Esophagus squamous epithelium (tissue), 5 donors: ENCODE data around the gene SOD1. TPM values are rescaled to one million over a fixed set of nuclear protein-coding genes. Genes with fewer than 3 reads are reported as not detected.

ENCODE experiments used
- DNase-seq: peaks from one replicate; lab custom pipeline; 2025; lab: John Stamatoyannopoulos, UW
- H3K27ac ChIP-seq, 4 donors: fragments of 200-600 bp; sonication (generic); one replicate each; pipeline ENCODE4 v1.5.1; 2016 to 2019; ENCODE audit warnings: mild to moderate bottlenecking in 1 of 4
- H3K27me3 ChIP-seq, 4 donors: fragments of 200-600 bp; sonication (generic); 1 replicate in 3 of 4; 2 replicates in 1 of 4; pipeline versions ENCODE4 v1.5.1 to v1.6.0; 2017 to 2021; ENCODE audit warnings: antibody characterized with exemption in 1 of 4
- H3K36me3 ChIP-seq, 3 donors: fragments of 200-600 bp; sonication (generic); one replicate each; pipeline ENCODE4 v1.5.1; 2016 to 2019
- H3K4me1 ChIP-seq, 3 donors: fragments of 200-600 bp; sonication (generic); one replicate each; pipeline ENCODE4 v1.5.1; 2017 to 2019
- H3K4me3 ChIP-seq, 4 donors: fragments of 200-600 bp; sonication (generic); 1 replicate in 3 of 4; 2 replicates in 1 of 4; pipeline ENCODE4 v1.5.1; 2016 to 2019; ENCODE audit warnings: mild to moderate bottlenecking in 2 of 4, moderate library complexity in 1 of 4
- H3K9me3 ChIP-seq, 3 donors: fragments of 200-600 bp; sonication (generic); one replicate each; pipeline ENCODE4 v1.5.1; 2016 to 2019
- CTCF ChIP-seq, 6 experiments: fragments of 450-650 bp in 4 of 6; fragments of 200-600 bp in 2 of 6; sonication (generic) in 2 of 6; IDR thresholded peaks; one replicate each; pipeline ENCODE4 v1.5.1; 2016 to 2019; ENCODE audit warnings: antibody characterized with exemption in 6 of 6, mild to moderate bottlenecking in 4 of 6, moderate library complexity in 4 of 6
- POLR2A ChIP-seq, 4 donors: fragments of 450-650 bp; IDR thresholded peaks; one replicate each; pipeline ENCODE4 v1.6.1; 2017; ENCODE audit warnings: antibody characterized with exemption in 4 of 4, mild to moderate bottlenecking in 4 of 4, moderate library complexity in 3 of 4
- WGBS, 2 donors: methylation state at CpG; one replicate each; pipeline ENCODE4 v1.1.5; 2018; 5-methylcytosine and 5-hydroxymethylcytosine counted together
- intact Hi-C: fragments of 100-400 bp; cut with DNase I; formaldehyde crosslinking; loops from one replicate; pipeline ENCODE4 v1.15.0; 2022
- total RNA-seq, 4 donors: library from RNA; depleted of rRNA; stranded (reverse); fragments of >200 nt; gene quantifications; one replicate each; pipeline ENCODE4 v1.1.0, GENCODE V29; 2016
- donor health status: DM: yes; HTN: yes; CAD: no.

Gene SOD1
- total RNA-seq, 4 donors from 2014 or later, result 160 to 328 (median 221) TPM

GRCh38 chr21:31673321-31673912 lies 13.9 kb downstream of the SOD1 start:
- 86% methylated on average over 3 of the region's 3 CpGs for WGBS, 2 donors
- Histone ChIP-seq H3K27me3 (no peaks in the 10 kb centered on the region), H3K36me3 (peaks cover 3 to 50% (median 4%) of the 10 kb centered on the region in 3 donors), H3K4me3 (no peak overlapping the region), H3K4me1 (peaks cover 0 to 16% (median 12%) of the 10 kb centered on the region in 3 donors), H3K9me3 (no peaks in the 10 kb centered on the region), H3K27ac (no peak overlapping the region)
- TF ChIP-seq POLR2A (IDR thresholded peaks at IDR 0.05) (no peak), CTCF (IDR thresholded peaks at IDR 0.05) (no peak)
- no peak for DNase-seq
- intact Hi-C loops, result no loop called here

GRCh38 chr21:31675318-31675717 lies 15.8 kb downstream of the SOD1 start:
- no peak for TF ChIP-seq POLR2A (IDR thresholded peaks at IDR 0.05)
- DNase-seq, result no peak

GRCh38 chr21:31675960-31676359 lies 16.5 kb downstream of the SOD1 start:
- intact Hi-C loops, result no loop called here

More at GRCh38 chr21:31675318-31675717, 15.8 kb downstream of the SOD1 start:
- Histone ChIP-seq H3K27me3 (no peaks in the 10 kb centered on the region), H3K4me3 (no peak overlapping the region), H3K4me1 (no peaks in the 10 kb centered on the region), H3K27ac (no peak overlapping the region), H3K9me3 (no peaks in the 10 kb centered on the region), H3K36me3 (peaks cover 0 to 48% (median 4%) of the 10 kb centered on the region in 3 donors)
- intact Hi-C loops, result no loop called here
- 85 to 87% methylated on average over 7 of the region's 7 CpGs for WGBS, 2 donors

GRCh38 chr21:31677047-31677446 lies 17.6 kb downstream of the SOD1 start:
- Histone ChIP-seq H3K27me3 (no peaks in the 10 kb centered on the region), H3K27ac (no peak overlapping the region), H3K4me1 (no peaks in the 10 kb centered on the region), H3K9me3 (no peaks in the 10 kb centered on the region), H3K4me3 (no peak overlapping the region), H3K36me3 (peaks cover 0 to 47% (median 0%) of the 10 kb centered on the region in 3 donors)
- DNase-seq, result no peak
- TF ChIP-seq POLR2A (IDR thresholded peaks at IDR 0.05), result no peak
- TF ChIP-seq CTCF (IDR thresholded peaks at IDR 0.05), result no peak
- WGBS, 2 donors, result 96% methylated on average over 3 of the region's 3 CpGs
- intact Hi-C loops, result no loop called here

More at GRCh38 chr21:31675960-31676359, 16.5 kb downstream of the SOD1 start:
- no peak overlapping the region for H3K27ac ChIP-seq
- TF ChIP-seq POLR2A (IDR thresholded peaks at IDR 0.05) (no peak), CTCF (IDR thresholded peaks at IDR 0.05) (no peak)
- H3K4me3 ChIP-seq, result no peak overlapping the region
- WGBS, 2 donors, result 86 to 91% methylated on average over 2 of the region's 2 CpGs
- H3K27me3 ChIP-seq, result no peaks in the 10 kb centered on the region
- no peak for DNase-seq
- H3K36me3 ChIP-seq, result peaks cover 0 to 47% (median 4%) of the 10 kb centered on the region in 3 donors
- no peaks in the 10 kb centered on the region for H3K9me3 ChIP-seq
- no peaks in the 10 kb centered on the region for H3K4me1 ChIP-seq

GRCh38 chr21:31678478-31678877 lies 19.0 kb downstream of the SOD1 start:
- TF ChIP-seq POLR2A (IDR thresholded peaks at IDR 0.05) (no peak), CTCF (IDR thresholded peaks at IDR 0.05) (no peak)
- peaks cover 0 to 58% (median 0%) of the 10 kb centered on the region in 3 donors for H3K36me3 ChIP-seq
- H3K27ac ChIP-seq, result no peak overlapping the region
- intact Hi-C loops, result no loop called here
- no peak for DNase-seq
- no peaks in the 10 kb centered on the region for H3K9me3 ChIP-seq
- WGBS, 2 donors, result 94 to 97% methylated on average over 2 of the region's 2 CpGs
- H3K4me3 ChIP-seq, result no peak overlapping the region
- H3K4me1 ChIP-seq, result no peaks in the 10 kb centered on the region
- no peaks in the 10 kb centered on the region for H3K27me3 ChIP-seq
